ENCODE results near the gene ANGPTL2.

The ANGPTL2 gene

DNA sequence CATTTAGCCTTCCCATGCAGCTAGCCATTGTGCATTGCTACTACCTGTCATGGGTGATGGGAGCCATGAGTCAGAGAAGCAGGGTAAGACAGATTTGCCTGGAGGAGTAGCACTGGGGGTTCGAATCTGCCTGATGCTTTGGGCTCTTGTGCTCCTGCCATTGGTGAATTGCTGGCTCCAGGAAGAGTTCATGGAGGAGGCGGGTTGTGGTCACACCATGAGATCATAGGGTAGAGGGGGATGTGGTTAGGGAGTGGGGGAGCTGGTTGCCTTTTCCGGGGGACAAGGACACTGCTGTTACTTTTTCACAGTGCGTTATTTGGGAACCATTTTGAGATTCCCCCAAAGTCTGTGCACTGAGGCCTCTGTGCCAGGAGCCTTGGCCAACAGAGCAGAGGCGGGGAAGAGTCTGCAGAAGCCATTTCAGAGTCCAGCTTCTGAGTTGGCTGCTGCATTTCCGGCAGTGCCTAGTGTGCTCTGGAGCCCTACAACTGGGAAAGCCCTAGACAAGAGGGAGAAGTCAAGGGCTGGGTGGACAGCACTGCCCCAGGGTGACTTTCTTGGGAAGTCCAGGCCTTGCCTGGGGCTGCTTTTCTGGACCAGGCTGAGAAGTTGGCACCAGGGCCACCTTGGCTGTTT lies 6.2 kb downstream of the ANGPTL2 start:
- DNase-seq (ENCODE audit: extremely low read depth, low read depth): no peak
- TF ChIP-seq, protein P1, sequence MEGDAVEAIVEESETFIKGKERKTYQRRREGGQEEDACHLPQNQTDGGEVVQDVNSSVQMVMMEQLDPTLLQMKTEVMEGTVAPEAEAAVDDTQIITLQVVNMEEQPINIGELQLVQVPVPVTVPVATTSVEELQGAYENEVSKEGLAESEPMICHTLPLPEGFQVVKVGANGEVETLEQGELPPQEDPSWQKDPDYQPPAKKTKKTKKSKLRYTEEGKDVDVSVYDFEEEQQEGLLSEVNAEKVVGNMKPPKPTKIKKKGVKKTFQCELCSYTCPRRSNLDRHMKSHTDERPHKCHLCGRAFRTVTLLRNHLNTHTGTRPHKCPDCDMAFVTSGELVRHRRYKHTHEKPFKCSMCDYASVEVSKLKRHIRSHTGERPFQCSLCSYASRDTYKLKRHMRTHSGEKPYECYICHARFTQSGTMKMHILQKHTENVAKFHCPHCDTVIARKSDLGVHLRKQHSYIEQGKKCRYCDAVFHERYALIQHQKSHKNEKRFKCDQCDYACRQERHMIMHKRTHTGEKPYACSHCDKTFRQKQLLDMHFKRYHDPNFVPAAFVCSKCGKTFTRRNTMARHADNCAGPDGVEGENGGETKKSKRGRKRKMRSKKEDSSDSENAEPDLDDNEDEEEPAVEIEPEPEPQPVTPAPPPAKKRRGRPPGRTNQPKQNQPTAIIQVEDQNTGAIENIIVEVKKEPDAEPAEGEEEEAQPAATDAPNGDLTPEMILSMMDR (IDR thresholded peaks at IDR 0.05; ENCODE audit: low read depth, low read length): no peak

DNA sequence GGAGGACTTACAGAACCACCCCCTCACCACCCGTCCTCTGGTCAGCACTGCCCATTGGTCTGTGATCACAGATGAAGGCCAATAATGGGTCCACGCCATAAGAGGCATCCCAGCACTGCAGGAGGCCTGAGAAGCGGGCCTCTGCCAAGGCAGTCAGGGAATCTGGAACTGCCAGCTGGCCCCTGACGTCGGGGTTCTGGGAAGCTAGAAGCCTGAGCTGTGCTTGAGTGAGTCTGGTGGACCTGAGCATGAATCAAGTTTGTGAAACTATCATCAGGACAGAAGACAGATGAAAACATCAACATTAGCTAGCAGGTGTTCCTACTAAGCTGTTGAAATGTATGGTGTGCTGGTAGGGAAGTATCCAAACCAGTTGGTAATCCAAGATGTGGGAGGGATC lies 7.8 kb downstream of the ANGPTL2 start:
- TF ChIP-seq, protein P1 (IDR thresholded peaks at IDR 0.05; ENCODE audit: low read depth, low read length): no peak

DNA sequence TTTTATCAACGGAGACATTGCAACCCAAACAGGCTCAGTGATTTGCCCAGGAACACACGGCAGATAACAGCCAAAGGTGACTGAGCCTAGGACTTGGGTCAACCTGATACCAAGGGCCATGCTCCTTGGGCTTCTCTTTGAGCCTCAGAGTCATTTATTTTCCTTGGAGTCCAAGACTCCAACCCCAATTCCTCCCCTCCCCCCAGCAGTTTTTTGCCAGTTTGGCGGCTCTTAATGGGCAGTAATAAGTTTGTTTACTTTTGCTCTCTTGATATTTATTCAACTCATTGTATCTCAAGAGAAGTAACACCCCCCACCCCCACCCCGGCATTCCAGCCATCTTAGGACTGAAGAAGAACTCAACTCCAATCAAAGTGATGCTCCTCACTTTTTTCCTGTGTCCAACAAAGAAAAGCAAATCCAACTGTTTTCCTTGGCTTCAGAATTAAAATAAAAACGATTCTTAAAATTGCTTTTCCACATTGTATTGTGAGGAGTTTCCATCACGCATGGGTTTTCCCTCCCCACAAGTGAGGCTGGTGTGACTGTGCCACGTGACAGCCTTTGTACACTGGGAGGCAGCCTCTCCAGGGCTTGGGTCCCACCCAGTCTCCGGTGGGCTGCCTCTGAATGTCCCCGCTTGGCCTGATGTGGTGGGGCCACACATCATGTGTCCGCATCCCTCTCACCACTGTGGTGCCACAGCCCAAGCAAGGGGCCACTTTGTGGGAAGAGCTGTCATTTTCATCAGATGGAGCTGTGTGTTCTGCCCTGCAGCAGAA lies 9.1 kb downstream of the ANGPTL2 start:
- DNase-seq (ENCODE audit: extremely low read depth, low read depth): no peak
- TF ChIP-seq, protein P1 (IDR thresholded peaks at IDR 0.05; ENCODE audit: low read depth, low read length): no peak

More for the DNA sequence above, 7.8 kb downstream of the ANGPTL2 start:
- no peak for DNase-seq (ENCODE audit: extremely low read depth, low read depth)

DNA sequence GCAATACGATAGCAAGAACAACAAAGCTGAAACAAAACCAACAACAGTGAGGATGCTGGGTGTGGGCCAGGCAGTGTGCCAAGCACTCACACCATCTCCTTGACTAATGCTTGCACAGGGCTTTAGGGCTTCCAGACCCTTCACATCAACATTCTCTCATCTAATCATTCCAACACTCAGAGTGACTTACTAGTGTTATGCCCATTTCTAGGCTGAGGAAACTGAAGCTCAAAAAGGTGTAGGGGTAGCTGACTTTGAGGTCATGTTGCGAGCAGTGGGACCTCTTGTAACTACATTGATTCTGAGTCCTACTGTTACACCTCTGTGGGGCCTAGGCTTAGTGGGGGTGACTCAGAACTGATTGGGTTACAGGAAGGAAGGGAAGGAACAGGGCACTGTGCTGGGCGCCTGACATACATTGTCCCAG lies 9.7 kb downstream of the ANGPTL2 start:
- no peak for DNase-seq (ENCODE audit: extremely low read depth, low read depth)
- TF ChIP-seq, protein P1 (IDR thresholded peaks at IDR 0.05; ENCODE audit: low read depth, low read length): no peak

DNA sequence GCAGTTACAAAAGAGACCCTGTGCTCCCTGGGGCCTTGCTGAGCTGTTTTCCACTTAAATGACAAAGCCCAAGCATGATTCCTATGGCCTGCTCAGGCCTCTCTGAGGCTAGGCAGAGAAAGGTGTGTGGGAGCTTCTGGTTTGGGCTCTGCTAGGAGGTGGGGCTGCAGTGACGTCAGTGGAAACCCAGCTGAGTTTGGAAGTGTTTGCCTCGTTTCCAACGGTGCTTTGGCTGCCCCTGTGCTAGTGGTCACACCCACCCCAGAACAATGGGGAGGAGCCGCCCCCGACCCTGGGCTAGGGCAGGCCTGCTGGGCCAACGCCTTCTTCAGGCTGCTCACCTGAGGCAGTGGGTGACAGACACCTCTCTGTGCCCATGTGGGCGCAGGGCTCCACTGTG lies 10.4 kb downstream of the ANGPTL2 start:
- TF ChIP-seq, protein P1 (IDR thresholded peaks at IDR 0.05; ENCODE audit: low read depth, low read length): no peak
- no peak for DNase-seq (ENCODE audit: extremely low read depth, low read depth)

DNA sequence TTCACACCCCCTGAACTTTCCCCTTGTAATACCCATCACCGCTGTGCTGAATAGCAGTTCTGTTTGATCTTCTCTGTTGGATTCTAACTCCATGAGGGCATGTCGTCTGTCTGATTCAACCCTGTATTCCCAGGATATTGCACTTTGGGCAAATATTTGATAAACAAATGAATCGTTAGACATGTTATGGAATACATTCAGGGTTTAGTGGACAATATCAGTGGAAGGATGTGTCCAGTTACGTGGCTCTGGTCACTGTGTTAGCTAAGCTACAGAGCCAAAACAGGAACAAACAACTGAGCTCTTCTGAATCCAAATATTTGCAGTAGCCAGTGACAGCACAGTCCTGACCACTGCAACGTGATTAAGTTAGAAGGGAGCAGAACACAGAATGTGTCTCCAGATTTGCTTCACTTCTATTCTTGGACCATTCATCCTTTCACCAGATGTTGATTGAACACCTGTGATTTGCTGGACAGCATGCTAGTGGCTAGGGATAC lies 13.2 kb downstream of the ANGPTL2 start:
- TF ChIP-seq, protein P1 (IDR thresholded peaks at IDR 0.05; ENCODE audit: low read depth, low read length): no peak
- no peak for DNase-seq (ENCODE audit: extremely low read depth, low read depth)

All from AG09319 (cell line).